Hematopoietic multipotent progenitor cell treated with erythropoietin and hydrocortisone succinate and interleukin-3 and kit ligand, for 15 days (in vitro differentiated cells): ENCODE data around the gene SNED1.
"Not testable (repeated sequence)": the region's sequence is repeated elsewhere in the genome, so short reads cannot be mapped to it uniquely, and the experiment has no call there.

ENCODE experiments used
- DNase-seq: peaks from one replicate; pipeline ENCODE4 v3.0.0-alpha.2; 2015; ENCODE audit warnings: low spot score

SNED1 gene

DNA sequence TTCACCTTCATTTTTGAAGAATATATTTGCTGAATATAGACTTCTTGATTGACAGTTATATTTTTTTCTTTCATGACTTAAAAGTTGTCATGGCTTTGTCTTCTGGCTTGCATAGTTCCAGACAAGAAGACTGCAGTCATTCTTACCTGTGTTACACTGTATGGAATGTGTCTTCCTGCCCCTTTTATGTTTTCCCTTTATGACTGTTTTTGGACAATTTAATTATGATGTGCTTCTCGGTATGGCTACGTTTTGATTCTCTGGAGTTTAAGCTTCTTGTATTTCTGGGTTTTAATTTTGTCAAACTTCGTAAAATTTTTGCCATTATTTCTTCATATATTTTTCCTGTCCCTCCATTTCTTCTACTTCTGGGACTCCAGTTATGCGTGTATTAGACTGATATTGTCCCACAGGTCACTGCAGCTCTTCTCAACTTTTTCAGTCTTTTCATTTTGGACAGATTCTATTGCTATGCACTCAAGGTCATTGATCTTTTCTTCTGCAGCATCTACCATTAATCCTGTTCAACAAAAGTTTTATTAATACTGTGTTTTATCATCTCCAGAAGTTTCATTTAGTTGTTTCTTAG is 86.5 kb downstream of the SNED1 start:
- DNase-seq: no peak

DNA sequence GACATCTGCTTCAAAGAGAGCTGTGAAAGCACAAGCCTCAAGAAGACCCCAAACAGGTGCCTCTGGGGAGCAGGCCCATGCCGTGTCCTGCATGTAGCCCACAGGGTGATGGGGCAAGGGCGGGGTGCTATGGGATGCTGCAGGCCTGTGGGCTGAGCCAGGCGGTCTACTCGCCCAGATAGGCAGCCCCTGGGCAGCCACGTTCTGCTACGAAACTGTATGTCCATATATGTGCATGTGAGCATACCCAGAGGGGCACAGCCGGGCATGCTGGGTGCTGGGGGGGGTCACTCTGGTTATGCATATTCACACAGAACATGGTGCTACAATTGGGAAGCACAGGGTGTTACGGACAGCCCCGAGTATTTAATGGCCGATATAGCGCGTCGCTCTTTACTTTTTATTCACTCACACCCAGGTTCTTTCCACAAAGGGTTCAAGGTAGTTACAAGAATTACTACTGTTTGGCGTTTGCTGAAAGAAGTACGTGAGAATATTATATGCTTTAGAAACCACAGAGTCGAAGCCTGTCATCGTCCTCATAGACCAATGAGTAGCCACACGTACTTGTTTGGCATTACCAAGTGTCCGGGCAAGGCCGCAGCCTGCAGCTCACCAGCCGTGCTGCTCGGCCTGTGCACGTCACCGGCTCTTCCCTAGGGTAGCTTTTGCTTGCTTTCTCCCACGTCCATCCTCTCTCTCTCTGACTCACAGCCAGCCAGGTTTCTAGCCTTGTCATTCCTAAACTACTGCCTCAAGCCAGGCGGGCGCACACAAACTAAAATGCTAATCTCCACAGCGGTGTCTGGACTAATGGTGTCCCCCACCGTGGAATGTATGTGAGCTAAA is 89.2 kb downstream of the SNED1 start:
- DNase-seq: no peak

DNA sequence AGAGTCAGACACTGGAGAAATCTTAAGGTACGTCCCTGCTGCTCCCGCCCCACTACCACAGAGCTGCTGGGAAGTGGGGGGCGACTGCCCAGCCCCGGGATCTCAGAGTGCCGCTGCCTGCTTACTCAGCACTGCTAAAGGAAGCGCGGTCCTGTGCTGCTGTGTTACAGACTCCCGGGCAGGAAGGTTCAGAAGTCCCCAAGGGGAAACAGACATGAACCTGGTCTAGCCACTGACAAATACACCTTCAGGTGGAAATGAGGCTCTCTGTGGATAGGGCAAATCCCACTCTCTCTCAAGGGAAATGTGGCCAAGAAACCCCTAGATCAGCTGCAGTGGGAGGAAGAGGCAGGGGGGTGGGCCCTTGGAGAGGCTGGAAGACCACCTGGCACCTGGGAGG is 90.0 kb downstream of the SNED1 start:
- no peak for DNase-seq

DNA sequence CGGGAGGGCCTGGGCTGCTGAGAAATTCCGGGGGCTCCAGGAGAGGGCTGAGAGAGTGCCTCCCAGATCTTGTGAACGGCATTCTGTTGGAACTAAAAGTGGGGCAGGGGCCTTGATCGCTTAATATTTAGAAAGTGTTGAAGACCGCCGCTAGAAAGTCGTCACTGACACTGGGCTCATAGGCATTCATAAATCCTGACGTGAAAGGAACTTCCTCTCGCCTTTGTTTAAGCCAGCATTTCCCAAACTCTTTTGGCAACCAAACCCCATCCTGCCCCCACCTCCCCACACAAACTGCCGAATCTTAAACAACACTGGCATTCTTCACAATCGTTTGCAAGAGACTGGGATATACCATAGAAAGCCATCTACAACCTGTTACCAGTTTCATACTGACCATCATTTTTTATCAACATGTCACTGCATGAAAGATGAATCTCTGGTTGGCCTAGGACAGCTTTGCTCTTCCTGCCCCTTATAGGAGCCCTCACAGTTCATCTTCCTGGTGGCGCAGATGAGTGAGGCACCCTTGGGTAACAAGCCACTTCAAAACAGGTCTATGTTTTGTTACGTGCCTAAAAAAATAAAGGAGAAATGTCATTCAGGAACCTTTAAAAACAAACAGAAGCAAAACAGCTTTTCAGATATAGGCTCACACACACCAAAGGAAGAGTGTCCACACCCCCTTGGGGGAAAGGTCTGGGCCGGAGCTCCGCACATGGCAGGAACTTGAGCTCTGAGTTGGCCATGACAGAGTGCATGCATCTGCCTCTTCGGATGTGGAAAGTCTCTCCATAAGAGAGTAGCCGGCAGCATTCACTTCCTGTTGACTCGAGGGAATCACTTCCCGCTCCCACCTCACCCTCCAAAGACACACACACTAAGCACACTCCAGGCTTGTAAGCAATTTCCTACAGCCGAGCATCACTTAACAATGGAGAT is 90.6 kb downstream of the SNED1 start:
- no peak for DNase-seq

DNA sequence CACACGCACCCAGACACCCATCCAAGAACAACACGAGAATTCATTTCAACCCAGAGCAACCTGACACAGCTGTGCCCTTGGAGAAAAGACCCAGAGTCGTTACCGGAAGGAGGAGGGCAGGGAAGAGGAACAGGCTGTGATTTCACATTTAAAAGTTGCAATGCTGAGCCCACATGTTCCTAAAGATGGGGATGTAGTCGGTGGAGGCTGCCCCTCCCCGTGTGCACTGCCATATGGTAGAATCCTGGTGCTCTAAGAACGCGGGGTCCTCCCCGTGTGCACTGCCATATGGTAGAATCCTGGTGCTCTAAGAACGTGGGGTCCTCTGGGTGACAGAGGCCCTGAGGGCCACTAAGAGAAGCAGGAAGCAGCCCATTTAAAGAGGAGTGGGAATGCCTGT is 92.8 kb downstream of the SNED1 start:
- DNase-seq: no peak

DNA sequence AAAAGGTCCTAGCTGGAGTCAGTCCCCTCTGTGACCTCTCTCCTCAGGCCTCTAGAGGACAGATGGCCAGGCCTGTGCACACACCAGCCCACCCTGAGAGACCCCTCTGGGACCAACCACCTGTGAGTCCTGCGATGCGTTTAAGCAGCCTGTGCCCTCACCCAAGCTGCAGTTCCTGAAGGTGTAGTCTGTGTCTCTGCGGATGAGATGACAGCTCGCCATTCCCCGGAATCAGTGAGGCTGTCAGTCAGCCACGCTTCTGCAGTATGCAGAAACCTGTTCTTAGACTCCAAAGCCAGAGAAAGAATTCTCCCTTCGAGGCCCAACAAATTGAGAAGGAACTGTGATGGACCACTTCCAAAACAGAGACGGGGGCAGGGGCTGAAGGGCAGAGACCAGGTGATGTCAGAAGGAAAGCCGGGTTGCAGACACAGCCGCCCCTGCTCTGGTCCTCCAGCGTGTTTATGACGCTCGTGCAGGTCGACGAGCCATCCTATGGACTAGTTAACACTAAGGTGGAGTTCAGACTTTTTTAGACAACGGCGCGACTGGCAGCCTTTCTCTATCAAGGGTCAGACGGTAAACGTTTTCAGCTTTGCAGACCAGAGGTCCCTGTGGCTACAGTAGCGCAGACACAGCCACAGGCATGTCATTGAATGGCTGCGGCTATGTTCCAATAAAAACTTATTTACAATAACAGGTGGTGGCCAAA is 93.5 kb downstream of the SNED1 start:
- no peak for DNase-seq

DNA sequence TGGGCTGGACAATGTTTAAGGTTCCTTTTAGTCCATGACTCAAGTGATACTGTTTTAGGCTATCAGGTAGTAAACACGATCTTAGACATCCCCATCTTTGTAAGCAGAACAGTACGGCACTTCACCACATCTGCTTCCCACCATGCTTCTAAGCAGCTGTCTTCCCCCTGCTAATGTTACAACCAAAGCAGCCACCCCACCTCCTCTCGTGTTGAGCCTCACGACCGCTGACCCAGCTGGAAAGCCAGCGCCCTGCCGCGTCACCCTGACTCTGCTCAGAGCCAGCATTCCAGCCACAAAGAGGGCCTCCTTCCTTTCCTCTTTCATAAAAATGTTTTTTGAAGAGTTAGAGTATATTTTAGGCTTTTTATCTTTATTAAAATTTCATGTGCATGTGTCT is 94.3 kb downstream of the SNED1 start:
- no peak for DNase-seq

DNA sequence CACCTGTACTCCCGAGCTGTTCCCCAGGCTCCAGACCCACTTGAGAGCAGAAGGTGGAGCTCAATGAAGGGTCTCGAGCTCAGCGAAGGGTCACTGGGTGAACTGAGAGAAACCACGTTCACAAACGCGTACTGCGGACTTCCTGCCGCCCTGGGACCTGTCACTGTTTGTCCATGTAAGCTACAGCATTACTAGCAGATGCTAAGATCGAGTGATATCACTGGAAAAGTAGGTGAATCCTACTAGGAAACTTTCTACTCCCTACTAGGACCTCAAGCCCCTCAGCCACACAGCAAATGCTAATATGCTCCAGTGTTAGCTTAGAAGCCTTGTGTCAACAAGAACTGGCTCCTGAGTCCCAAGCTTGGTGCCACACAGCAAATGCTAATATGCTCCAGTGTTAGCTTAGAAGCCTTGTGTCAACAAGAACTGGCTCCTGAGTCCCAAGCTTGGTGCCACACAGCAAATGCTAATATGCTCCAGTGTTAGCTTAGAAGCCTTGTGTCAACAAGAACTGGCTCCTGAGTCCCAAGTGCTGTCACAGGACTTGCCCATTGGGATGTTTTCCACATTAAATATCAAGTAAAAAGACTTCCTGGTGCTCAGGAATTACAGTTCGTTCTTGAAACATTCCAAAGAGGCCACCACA is 94.8 kb downstream of the SNED1 start:
- not testable (repeated sequence) for DNase-seq

DNA sequence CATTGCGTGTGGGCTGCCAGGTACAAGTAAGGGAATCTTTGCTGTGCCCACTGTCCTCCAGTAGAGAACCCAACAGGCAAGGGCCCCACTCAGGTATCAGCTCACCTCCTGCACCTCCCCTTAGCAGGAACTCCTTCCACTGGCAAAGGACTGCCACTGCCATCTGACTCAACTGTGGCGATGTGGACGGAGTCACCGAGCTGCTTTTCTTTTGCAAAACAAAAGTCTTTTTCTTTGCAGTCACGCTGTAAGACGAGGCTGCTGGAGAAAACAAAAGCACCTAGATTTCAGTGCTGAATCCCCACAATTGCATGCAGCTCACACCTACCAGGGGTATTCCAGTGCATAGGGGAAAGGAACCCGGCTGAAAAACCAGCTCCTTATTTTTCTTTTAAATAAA is 95.8 kb downstream of the SNED1 start:
- DNase-seq: no peak

DNA sequence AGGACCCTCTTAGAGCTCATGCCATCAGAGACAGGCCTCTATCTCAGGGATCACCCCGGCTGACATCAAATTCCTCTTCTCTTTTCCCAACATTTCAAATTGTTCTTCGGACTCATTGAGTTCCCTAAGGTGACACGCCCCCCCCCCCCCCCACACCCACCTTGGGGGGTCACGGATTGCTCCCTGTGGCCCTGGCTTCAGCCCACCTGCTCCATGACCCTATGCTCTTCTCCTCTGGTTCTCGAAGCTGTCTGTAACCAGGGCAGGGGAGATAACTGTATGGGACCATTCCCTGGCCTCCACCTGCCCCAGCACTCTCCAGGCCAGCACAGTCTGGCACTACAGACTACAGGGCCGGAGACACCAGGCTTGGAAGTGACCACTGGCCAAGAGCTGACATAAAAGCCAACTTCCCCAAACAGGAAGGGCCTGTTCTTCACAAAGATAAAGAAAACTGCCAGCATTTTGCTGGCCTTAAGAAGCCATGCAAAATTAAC is 96.6 kb downstream of the SNED1 start:
- DNase-seq: no peak

DNA sequence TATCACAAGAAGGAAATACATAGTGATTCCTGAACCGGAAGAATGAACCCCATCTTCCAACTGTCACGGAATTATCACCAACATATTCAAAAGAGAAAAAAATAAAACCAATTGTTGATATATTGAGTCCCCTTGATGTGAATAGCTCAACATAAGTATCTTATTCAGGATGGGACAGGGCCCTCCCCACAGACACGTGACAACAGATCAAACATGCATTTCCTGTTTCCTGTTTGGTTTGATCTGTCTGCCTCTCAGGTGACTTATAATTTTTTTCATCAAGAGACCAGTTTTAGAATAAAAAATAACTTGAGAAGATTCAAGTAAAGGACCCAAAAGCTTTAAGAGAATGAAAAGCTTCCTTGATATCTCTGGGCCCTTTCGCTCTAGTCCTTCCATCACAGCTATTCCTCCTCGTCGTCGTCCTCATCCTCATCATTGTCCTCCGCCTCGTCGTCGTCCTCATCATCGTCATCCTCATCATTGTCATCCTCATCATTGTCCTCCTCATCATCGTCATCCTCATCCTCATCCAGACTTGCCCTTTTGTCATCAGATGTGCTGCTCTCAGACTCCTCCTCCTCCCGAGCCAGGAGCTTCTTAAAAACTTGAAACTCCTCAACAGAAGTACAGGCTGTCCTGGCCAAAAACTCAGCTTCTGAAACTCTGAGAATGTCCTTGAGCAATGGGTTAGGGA is 97.3 kb downstream of the SNED1 start:
- no peak for DNase-seq

DNA sequence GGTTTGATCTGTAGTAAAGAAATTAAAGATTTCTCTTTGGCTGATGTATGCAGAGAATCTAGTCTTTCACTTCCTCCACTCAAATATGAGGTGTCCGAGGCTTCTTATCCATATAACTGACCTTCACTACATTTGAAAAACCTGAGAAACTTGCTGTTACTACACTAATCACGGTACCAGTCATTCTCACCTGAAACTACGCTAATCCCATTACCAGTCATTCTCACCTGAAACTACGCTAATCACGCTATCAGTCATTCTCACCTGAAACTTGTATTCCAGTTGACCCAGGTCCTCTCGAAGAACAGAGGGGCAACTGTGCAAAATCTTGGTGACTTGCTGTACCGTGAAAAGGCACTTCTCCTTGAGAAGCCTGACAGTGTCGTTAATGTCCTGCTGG is 98.6 kb downstream of the SNED1 start:
- DNase-seq: no peak

DNA sequence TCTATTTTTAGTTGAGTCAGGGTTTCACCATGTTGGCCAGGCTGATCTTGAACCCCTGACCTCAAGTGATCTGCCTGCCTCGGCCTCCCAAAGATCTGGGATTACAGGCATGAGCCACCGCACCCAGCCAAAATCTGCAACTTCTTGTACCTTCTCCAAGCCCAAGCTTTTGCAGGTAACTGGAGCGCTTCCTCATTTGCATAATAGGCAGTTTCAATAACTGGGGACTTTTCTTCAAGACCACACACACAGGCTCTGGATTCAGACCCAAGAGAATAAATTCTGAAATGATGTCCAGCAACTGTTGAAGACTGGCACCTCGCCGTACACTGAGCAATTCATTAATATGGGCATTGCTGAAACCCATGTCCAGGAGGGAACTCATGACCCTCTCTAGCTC is 100.8 kb downstream of the SNED1 start:
- no peak for DNase-seq

DNA sequence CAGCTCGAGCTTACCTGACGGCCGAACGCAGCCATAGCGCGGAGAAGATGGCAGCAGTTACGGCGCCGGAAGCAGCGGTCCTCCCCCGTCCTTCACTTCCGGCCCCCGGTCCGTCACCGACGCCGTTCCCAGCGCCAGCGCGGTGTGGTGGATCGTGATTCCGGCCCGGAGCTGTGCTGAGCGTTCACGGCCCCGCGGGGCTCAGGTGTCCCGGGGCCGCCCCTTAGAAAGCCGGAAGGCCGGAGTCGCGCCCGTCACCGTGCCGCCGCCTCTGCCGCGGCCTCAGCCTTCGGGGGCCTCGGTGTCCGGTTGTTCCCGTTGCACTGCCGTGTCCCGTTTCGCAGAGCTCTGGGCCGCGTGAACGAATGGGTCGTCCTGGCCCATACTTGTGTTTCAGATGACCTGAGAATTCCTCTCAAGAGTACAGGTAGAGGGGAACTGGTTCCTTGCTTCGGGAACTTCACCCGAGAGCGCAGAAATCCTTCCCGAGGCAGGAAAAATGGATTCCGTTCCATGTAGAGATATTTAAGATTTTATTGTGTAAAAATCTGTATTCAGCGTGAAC is 103.9 kb downstream of the SNED1 start, which contains the start of gene MTERF4:
Gene MTERF4 (minus strand): TSS at position 49 of the 565 bp plus-strand sequence. CDS start 14 bp downstream, at position 35.
- DNase-seq: peak; percentile 85

DNA sequence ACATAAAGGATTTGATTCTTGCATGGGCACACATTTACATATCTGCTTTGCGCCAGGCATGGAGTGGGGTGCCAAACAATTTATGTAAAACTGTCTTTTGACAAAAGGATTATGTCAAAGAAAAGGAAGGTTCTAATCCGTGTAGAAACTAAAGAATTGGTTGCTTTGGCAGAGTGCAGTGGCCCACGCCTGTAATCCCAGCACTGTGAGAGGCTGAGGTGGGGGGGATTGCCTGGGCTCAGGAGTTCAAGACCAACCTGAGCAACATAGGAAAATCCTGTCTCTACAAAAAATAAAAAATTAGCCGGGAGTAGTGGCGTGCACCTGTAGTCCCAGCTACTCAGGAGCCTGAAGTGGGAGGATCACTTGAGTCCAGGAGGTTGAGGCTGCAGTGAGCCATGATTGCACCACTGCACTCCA is 104.8 kb downstream of the SNED1 start:
- no peak for DNase-seq

DNA sequence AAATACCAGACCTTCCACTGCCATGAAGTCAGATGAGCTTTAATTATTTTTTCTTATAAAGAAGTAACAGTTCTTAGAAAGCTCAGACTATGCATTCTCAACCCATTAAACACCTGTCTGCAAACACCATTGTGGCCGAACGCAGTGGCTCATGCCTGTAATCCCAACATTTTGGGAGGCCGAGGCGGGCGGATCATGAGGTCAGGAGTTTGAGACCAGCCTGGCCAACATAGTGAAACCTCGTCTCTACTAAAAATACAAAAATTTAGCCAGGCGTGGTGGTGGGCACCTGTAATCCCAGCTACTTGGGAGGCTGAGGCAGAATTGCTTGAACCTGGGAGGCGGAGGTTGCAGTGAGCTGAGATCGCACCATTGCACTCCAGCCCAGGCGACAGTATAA is 106.2 kb downstream of the SNED1 start:
- DNase-seq: not testable (repeated sequence)

DNA sequence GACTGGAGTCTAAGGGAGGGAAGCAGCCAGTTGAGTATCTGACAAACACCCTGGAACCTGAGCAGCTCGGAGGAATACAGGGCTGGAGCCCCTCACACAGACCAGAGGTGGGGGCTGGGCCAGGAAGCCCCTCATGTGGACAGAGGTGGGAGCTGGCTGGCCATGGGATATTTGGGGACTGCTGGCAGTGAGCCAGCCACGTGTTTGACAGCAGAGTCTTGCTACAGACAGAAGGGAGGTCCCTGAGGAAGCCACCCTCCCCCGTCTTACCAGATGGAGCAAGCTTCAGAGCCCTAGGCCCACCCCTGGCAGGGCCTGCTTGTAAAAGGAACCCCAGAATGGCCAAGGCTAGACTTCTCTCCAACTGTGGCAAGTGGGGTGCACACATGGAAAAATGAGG is 107.2 kb downstream of the SNED1 start:
- no peak for DNase-seq

DNA sequence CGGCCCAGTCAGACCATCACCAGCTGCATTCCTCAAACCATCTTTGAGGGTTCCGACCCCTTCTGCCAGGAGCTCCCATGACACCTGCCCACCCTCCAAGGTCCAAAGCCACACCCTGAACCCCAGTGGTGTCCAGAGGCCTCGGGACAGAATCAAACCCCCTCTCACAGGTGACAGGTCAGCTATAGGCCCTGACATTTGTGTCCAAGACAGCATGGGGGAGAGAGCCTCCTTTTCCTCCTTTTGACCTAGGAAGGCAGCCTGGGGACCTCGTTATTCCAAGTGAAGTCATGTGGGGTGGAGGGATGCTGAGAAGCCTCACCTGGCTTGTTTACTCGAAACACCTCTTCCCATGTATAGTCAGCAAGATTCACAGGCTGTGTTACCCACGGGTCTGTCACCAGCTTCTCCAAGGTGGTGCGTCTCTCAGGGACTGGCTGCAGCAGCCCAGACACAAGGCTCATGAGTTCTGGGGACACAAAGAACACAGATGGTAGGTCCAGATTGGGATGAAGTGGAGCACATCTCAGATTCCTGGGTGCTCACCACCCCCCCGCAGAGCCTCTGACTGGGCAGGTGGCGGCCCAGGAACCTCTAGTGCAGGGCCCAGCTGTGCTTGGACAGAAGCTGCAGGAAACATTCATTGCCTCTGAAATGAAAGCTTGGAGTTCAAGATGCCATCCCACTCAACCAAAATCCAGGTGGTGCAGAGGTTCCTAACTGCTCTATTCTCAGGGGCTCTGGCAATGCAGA is 108.8 kb downstream of the SNED1 start:
- DNase-seq: no peak
